Adrenal gland (tissue), 5 donors: Measurements from ENCODE around the gene CDCA3.

Experiments used
- POLR2A ChIP-seq, 2 donors: fragments of 450-650 bp; IDR thresholded peaks; one replicate each; pipeline ENCODE4 v1.6.1; 2017; ENCODE audit warnings: antibody characterized with exemption in 2 of 2, mild to moderate bottlenecking in 2 of 2, moderate library complexity in 1 of 2
- TF ChIP-seq, protein P1 (sequence below), 6 experiments: fragments of 450-650 bp in 4 of 6; fragments of 200-600 bp in 2 of 6; sonication (generic) in 1 of 6; IDR thresholded peaks; 1 replicate in 5 of 6; 2 replicates in 1 of 6; pipeline versions ENCODE4 v1.5.1 to v1.8.0; 2016 to 2021; ENCODE audit warnings: antibody characterized with exemption in 6 of 6, mild to moderate bottlenecking in 2 of 6, moderate library complexity in 1 of 6
- donor health status: DM: no; HTN: no; CAD: no.

DNA sequence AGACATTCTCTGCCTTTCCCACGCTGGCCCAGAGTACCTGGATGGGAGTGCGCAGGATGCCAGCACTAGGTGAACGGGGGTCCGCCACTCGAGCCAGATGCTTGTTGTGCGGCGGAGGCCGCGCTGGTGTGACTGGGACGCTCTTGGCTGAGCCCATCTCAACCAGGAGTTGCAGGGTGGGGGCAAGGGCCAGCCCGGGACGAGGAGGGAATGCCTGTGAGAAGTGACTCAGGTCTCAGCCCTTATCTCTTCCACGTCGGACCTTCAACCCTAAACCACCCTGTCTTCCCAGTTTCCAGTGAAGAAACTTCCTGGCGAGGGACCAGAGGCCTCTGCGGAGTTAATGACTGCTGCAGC, 312 bp downstream of the CDCA3 start:
- TF ChIP-seq, protein P1, sequence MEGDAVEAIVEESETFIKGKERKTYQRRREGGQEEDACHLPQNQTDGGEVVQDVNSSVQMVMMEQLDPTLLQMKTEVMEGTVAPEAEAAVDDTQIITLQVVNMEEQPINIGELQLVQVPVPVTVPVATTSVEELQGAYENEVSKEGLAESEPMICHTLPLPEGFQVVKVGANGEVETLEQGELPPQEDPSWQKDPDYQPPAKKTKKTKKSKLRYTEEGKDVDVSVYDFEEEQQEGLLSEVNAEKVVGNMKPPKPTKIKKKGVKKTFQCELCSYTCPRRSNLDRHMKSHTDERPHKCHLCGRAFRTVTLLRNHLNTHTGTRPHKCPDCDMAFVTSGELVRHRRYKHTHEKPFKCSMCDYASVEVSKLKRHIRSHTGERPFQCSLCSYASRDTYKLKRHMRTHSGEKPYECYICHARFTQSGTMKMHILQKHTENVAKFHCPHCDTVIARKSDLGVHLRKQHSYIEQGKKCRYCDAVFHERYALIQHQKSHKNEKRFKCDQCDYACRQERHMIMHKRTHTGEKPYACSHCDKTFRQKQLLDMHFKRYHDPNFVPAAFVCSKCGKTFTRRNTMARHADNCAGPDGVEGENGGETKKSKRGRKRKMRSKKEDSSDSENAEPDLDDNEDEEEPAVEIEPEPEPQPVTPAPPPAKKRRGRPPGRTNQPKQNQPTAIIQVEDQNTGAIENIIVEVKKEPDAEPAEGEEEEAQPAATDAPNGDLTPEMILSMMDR (IDR thresholded peaks at IDR 0.05): no peak
- no peak for TF ChIP-seq POLR2A (IDR thresholded peaks at IDR 0.05)
